T1000 (cell line): ENCODE data around the gene ACRV1.

Experiments used
- DNase-seq: peaks from one replicate; lab custom pipeline; 2025; ENCODE audit warnings: mixed read lengths; lab: John Stamatoyannopoulos, UW

Gene ACRV1

GRCh38 chr11:125649465-125650166 lies 31.0 kb downstream of the ACRV1 start:
- no peak for DNase-seq

DNA sequence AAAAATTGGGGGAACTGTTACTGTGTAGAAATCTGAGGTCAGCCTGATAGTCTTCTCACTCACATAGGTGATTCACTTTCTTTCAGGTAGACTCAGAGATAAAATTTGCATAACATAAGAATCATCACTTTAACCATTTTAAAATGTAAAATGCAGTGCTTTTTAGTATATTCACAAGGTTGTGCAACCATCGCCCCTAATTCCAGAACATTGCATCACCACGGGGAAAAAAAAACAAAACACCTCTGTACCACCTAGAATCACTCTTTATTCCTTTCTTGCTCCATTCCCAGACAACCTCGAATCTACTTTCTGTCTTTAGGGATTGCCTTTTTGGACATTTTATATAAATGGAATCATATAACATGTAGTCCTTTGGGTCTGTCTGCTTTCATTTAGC lies 34.8 kb downstream of the ACRV1 start:
- DNase-seq = no peak

DNA sequence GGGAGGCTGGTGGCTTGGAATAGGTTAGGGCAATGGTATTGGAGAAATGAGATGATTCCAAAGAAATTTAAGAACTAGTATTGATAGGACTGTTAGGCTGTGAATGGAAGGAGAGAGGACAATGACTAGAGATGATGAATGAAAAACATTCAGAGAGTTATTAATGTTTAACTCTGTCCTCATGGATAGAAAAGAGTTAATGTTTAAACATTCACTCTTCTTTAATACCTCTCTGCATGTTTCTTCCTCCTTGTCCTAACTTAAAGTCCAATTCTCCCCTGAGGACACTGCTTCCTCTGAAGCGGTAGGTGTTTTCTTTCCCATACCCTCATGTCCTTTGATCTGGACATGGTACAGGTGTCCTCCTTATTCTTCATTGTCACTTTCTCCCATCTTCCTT lies 42.3 kb downstream of the ACRV1 start:
- DNase-seq = no peak

GRCh38 chr11:125637840-125638239 lies 42.8 kb downstream of the ACRV1 start:
- no peak for DNase-seq

DNA sequence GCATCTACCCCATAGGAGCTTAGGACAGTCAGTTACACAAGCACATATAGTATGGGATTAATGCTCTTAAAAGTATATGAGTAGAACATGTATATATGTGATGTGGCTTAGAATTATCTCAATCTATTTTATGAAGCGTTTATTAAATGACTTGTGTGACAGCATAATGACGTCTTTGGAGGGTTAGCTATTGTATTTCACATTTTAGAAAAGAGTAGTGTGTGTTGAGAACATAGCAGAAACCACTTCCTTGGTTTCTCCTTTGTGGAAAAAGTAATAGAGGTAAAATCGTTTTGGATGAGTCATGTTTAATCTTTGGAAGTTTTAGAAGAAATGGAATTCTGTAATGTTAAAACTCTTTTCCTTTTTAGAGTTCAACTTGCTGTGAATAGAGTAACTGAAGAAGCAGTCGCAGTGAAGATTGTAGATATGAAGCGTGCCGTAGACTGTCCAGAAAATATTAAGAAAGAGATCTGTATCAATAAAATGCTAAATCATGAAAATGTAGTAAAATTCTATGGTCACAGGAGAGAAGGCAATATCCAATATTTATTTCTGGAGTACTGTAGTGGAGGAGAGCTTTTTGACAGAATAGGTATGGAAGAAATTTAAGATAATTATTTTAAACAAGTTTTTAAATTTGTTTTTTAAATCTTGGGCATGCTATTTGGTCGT lies 53.3 kb downstream of the ACRV1 start:
- no peak for DNase-seq

DNA sequence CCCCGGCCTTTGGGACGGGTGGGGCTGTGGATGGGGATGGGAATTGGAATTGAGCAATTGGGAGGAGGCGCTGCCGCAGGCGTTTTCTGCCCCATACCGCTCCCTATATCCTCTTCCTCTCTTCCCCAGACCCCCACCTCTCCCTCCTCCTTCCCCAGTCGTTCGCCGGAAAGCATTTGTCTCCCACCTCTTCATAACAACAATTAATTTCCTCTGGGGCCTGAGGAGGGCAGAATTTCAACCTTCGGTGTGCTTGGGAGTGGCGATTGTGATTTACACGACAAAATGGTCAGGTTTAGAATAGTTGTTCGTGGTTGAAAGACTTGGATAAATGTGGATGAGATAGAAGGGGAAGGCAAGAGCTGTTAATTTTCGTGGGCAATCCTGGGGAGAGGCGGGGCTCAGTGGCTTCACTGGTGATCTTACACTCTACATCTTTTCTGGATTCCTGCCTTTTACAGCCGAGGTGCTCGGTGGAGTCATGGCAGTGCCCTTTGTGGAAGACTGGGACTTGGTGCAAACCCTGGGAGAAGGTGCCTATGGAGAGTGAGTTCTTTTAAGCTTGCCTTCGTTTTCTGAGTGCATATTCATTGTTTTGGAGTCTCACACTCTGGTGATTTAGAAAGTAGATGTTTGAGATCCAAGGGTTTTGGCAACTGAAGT lies 54.2 kb downstream of the ACRV1 start:
- no peak for DNase-seq

GRCh38 chr11:125625630-125626287 lies 54.9 kb downstream of the ACRV1 start:
- peak; percentile 80 for DNase-seq

DNA sequence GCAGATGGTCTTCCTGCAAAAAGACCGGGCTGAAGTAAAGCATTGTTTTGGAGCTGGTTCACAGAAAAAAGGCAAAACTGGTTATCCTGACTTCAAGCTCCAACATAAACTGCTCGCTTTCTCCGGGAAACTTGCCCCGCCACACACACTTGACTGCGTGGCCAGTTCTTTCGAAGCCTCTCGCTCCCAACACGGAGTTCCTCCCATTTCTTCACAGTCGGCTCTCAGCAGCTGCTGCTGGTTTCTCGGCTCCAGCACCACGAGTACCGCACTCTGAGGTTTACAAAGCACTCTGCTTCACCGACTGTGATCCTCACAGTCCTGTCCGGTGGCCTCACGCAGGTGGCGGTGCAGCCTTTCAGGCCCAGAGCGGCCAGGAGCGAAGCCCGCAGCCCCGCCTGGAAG lies 55.4 kb downstream of the ACRV1 start:
- DNase-seq = no peak

- no peak for DNase-seq
Measured at GRCh38 chr11:125624756-125625213, 55.9 kb downstream of the ACRV1 start, which contains the start of gene CHEK1. Gene CHEK1, plus strand, starts transcription at chr11:125625163. Its CDS starts 1,606 bp downstream, at chr11:125626769.

DNA sequence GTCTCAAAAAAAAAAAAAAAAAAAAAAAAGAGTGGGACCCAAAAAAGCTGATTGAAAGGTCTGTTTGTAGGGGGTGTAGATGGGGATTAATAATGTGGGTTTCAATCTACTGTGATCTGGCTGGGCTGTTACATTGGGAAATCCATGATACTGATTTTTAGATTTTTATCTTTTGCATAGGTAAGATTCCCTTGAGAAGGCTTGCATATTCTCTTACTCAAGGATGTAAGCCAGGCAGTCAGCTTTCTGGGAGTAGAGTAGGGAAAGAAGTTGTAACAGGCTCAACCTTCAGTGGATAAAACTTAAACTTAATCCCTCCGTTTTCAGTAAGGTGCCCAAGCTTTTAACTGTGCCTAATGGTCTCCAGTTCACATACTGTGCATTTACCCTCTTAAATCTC lies 57.6 kb downstream of the ACRV1 start:
- DNase-seq = no peak

DNA sequence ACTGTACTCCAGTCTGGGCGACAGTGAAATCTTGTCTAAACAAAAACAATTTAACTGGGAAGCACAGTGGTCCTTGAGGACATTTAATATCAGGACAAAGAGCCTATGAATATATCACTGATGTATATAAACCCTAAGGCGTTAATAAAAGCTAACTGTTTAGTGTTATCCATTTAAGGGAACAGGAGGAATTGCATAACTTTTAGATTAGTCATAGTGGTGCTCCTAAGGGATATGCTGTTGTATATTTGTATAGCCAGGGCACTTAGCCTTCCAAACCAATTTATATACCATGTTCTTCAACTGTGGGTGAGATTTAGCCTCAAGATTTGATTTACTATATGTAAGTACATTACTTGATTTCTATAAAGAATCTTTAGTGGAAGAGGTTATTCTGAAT lies 58.7 kb downstream of the ACRV1 start:
- DNase-seq = no peak
